Kidney (tissue), 14 donors: ENCODE data around the gene PLIN1. TPM values are rescaled to one million over a fixed set of nuclear protein-coding genes. Genes with fewer than 3 reads are reported as not detected.
A peak's percentile ranks its signal among the peaks of the same experiment; 100 is the strongest.

ENCODE experiments used
- DNase-seq, 5 donors: peaks; one replicate each; pipeline ENCODE4 v3.0.0-alpha.2; 2013 to 2020
- FAIRE-seq: peaks from 2 replicates; lab custom pipeline; 2012; peaks lifted over from hg19 to GRCh38; lab: Jason Lieb, UNC
- H3K27ac ChIP-seq, 2 donors: one replicate each; pipeline ENCODE4 v1.7.0; 2013; ENCODE audit warnings: low read depth in 2 of 2, low read length in 2 of 2, inconsistent platforms in 1 of 2
- H3K27me3 ChIP-seq: one replicate; pipeline ENCODE4 v1.7.1; 2013; ENCODE audit warnings: low read length, inconsistent platforms; ENCODE audit not compliant: control insufficient read depth, insufficient read depth
- H3K36me3 ChIP-seq, 3 donors: one replicate each; pipeline versions ENCODE4 v1.7.0 to v1.7.1; 2013; ENCODE audit warnings: low read length in 3 of 3, control low read depth in 1 of 3, inconsistent platforms in 1 of 3; ENCODE audit not compliant: insufficient read depth in 3 of 3, control insufficient read depth in 2 of 3
- H3K4me1 ChIP-seq, 3 donors: one replicate each; pipeline versions ENCODE4 v1.7.0 to v1.7.1; 2013; ENCODE audit warnings: low read length in 3 of 3, inconsistent platforms in 1 of 3, low read depth in 1 of 3; ENCODE audit not compliant: control insufficient read depth in 2 of 3, insufficient read depth in 2 of 3
- H3K4me3 ChIP-seq, 3 donors: one replicate each; pipeline versions ENCODE4 v1.7.0 to v1.8.1; 2013; ENCODE audit warnings: low read length in 3 of 3, control low read depth in 1 of 3, inconsistent platforms in 1 of 3
- H3K9ac ChIP-seq, 3 donors: one replicate each; pipeline versions ENCODE4 v1.7.0 to v1.7.1; 2013; ENCODE audit warnings: low read length in 3 of 3, control low read depth in 1 of 3, inconsistent platforms in 1 of 3
- H3K9me3 ChIP-seq, 3 donors: one replicate each; pipeline versions ENCODE4 v1.7.0 to v1.7.1; 2013; ENCODE audit warnings: low read length in 3 of 3, control low read depth in 1 of 3, inconsistent platforms in 1 of 3; ENCODE audit not compliant: control insufficient read depth in 2 of 3, insufficient read depth in 1 of 3
- intact Hi-C: fragments of 100-400 bp; cut with DNase I; formaldehyde crosslinking; loops from one replicate; pipeline ENCODE4 v1.11.1; 2022
- polyA plus RNA-seq: library from polyadenylated mRNA; stranded (reverse); fragments of 350-450 nt; fragmentation: Illumina TruSeq; extraction: RNeasy Lipid Tissue Mini Kit (QIAGEN cat#74804); gene quantifications from one replicate; pipeline ENCODE4 v1.2.3, GENCODE V29; 2014; ENCODE audit warnings: low read depth, low replicate concordance; ENCODE audit not compliant: insufficient read depth
- total RNA-seq: library from RNA; stranded (reverse); fragmentation: NEBNext Ultra II Directional; extraction: Animal tissue kit (Norgen Biotek cat#: 25700); gene quantifications from one replicate; pipeline ENCODE4 v1.2.1, GENCODE V29; 2021
- TF ChIP-seq, protein P1 (sequence below): IDR thresholded peaks from 3 replicates; pipeline ENCODE4 v1.5.1; 2012; ENCODE audit warnings: mild to moderate bottlenecking, moderate library complexity, borderline replicate concordance; ENCODE audit not compliant: insufficient read depth; ENCODE audit errors: extremely low read depth
- donor health status: control.
- donor health status: control.
- donor health status: control.
- donor health status: control.
- donor health status: control.
- donor health status: DM: yes; HTN: yes; CAD: no.
- donor health status: Normal renal cell carcinoma (clear cell type).

Gene PLIN1
- total and polyA plus RNA-seq, 2 donors from 2014 or later = 0.86 to 2.1 TPM

DNA sequence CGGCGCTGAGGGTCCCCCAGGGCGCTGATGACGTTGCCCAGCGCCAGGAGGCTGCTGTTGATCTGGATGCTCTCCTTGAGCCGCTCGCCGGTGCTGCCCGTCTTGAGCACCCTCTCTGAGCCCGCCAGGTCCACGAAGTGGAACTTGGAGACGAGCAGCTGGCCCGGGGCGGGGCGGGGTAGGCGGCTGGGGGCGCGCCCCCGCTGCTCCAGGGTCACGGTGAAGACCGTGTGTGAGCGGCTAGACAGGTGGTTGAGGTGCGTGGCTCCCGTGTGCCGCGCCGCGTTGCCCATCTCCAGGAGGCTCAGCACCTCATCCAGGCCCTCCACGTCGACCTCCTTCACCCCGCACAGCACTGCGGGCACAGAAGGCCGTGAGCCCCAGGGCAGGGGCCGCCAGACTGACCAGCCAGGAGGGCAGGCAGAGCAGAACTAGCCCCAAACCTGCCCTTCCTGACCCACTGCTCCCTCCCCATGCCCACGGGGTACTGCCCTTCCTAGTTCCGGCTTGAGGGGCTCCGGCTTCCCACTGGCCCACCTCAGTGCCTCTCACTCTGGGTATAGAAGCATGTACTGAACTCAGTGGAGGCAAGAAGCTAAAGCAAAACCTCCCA is 30.0 kb downstream of the PLIN1 start:
- TF ChIP-seq, protein P1, sequence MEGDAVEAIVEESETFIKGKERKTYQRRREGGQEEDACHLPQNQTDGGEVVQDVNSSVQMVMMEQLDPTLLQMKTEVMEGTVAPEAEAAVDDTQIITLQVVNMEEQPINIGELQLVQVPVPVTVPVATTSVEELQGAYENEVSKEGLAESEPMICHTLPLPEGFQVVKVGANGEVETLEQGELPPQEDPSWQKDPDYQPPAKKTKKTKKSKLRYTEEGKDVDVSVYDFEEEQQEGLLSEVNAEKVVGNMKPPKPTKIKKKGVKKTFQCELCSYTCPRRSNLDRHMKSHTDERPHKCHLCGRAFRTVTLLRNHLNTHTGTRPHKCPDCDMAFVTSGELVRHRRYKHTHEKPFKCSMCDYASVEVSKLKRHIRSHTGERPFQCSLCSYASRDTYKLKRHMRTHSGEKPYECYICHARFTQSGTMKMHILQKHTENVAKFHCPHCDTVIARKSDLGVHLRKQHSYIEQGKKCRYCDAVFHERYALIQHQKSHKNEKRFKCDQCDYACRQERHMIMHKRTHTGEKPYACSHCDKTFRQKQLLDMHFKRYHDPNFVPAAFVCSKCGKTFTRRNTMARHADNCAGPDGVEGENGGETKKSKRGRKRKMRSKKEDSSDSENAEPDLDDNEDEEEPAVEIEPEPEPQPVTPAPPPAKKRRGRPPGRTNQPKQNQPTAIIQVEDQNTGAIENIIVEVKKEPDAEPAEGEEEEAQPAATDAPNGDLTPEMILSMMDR = no peak
- no peaks in the 10 kb centered on the region for H3K9me3 ChIP-seq
- H3K4me3 ChIP-seq = no peak overlapping the region
- H3K27ac ChIP-seq = no peak overlapping the region
- no peak overlapping the region for H3K9ac ChIP-seq
- H3K36me3 ChIP-seq = peaks cover 0 to 2% (median 0%) of the 10 kb centered on the region in 3 donors
- FAIRE-seq (no peak), DNase-seq (peak in 1 of 5 donors; percentile 70)
- peaks cover 0 to 2% (median 0%) of the 10 kb centered on the region in 3 donors for H3K4me1 ChIP-seq
- H3K27me3 ChIP-seq = no peaks in the 10 kb centered on the region
- intact Hi-C loops = no loop called here

GRCh38 chr15:89648106-89649012 is 30.8 kb downstream of the PLIN1 start:
- peaks cover 0 to 2% (median 0%) of the 10 kb centered on the region in 3 donors for H3K36me3 ChIP-seq
- TF ChIP-seq, protein P1 = no peak
- H3K9ac ChIP-seq = no peak overlapping the region
- peaks cover 0 to 2% (median 0%) of the 10 kb centered on the region in 3 donors for H3K4me1 ChIP-seq
- no peak for FAIRE-seq
- intact Hi-C loops = no loop called here
- no peaks in the 10 kb centered on the region for H3K27me3 ChIP-seq
- no peak overlapping the region for H3K4me3 ChIP-seq
- H3K27ac ChIP-seq = no peak overlapping the region
- peak in 1 of 5 donors; percentile 61 for DNase-seq
- no peaks in the 10 kb centered on the region for H3K9me3 ChIP-seq

DNA sequence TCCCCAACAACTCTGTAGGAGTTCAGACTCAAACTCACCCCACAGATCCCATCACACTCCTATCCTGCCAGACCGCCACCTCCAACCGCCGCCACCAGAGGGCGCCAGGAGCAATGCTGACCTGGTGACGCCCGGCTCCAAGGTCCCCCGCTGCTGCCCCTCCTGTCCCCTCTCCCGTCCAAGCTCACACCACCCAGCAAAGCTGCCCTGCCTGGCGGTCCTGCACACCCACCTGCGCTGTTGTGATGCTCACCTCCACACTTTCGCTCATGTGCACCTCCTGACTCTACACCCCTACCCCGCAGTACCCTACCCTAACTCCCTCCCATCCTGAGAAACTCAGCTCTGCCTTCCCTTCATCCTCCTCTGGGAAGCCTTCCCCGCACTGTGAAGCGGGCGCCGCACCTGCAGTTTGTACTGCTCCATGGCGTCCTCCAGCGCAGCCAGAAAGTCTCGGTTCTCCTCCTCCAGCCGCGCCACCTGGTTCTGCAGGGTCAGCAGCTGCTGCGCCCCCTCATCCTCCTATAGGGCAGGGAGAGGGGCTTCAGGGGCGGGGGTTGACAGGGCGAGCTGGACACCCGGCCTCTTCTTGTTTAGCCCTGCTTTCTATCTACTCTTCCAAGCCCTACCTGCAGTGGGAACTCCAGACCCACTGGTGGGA is 31.8 kb downstream of the PLIN1 start:
- Histone ChIP-seq H3K9ac (no peak overlapping the region), H3K27ac (no peak overlapping the region), H3K4me1 (peaks cover 0 to 2% (median 0%) of the 10 kb centered on the region in 3 donors), H3K27me3 (no peaks in the 10 kb centered on the region), H3K9me3 (no peaks in the 10 kb centered on the region), H3K36me3 (peaks cover 0 to 2% (median 0%) of the 10 kb centered on the region in 3 donors), H3K4me3 (peak overlapping the region in 1 of 3 donors; percentile 37)
- TF ChIP-seq, protein P1 = peak; percentile 70
- intact Hi-C loops = no loop called here
- peak; percentile 71 to 87 (median 79) for DNase-seq
- FAIRE-seq = no peak
